Right kidney (tissue), 1 donor: ENCODE data around the gene DMGDH.

ENCODE experiments used
- DNase-seq: peaks from one replicate; pipeline ENCODE4 v3.0.0-alpha.2; 2016

Gene DMGDH

DNA sequence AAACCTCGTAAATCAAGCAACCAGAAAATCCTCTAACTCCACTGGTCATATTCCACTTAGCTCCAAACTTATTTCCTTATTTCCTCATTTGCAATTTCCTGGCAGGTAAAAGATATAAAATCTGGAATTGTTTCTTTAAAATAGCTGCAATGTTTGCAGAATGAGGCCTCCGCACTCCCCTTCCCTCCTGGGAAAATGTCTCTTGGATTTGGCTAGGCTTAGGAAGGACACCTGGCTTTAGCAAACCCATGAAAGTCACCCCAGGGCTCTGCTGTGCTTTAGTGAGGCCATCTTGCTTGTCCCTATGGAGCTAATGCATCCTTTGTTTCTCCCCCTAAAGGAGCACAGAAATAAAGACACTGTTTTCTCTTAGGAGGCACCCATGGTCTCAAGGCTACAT is 94.9 kb downstream of the DMGDH start:
- DNase-seq: no peak

DNA sequence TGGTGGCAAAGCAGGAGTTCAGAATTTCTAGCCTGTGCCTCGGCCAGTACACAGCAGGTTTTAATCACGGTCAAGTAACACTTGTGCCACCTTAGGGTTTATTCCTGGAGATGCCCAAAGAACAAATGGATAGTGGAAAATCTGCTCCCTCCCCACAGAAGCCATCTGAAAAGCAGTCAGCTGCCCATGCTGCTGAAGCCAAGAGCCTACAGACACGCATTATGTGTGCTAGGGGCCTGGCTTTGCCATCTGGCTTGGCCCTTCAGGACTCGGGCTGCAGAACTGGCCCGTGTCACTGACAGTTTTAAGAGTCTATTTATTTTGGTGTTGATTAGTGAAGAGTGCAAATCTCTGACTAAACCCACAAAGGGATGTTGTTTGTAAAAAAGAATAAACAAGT is 95.5 kb downstream of the DMGDH start:
- no peak for DNase-seq

DNA sequence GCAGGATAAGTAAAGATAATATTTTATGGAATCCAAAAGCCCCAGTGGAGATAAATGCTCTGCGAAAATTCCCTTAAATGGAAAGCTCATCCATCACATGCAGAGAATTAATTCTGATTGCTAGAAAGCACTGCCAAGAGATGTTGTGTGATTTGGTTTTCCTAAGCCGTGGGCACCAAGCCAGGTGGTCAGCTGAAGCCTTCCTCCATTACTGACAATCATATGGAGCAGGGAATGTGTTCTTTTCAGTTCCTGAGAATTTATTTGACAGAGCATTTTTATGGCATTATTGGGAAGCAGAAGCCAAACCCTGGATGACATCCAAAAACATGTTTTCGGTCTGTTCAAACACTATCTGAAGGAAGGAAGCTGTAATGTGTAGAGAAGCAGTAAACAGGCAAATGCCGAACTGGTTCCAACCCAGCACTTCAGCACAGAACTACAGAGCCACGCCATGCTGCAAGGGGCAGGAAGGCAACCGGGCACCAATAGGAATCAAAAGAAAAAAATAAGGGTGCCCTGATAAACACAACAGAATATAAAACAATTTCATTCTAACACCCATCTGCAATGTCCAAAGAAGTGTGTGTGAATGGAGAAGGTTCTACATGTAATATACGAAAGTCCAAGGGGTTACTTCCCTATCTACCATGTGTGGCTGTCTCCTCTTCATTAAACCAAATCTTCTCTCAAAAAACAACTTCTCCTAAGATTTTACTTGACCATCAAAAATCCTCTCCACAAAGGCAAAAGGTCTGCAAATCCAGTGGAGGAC is 96.6 kb downstream of the DMGDH start:
- peak; percentile 37 for DNase-seq

DNA sequence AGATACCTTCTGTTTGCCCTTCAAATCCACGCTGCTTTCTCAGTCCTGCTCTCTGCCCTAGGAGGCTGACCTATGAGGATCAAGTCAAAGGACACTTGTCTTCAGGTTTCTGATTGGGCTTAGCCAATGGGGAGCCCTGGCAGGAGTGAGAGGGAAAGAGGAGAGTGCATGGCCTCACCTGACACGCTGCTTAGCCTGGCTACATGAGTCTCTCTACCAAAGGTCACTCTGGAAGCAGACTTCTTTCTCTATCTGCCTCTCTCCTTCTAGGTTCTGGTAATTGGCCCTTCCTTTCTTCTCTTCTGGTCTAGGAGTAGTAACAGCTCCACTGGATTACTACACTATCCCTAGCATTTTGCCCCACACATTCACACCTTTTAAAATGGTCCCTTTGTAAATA is 97.5 kb downstream of the DMGDH start:
- DNase-seq: no peak

DNA sequence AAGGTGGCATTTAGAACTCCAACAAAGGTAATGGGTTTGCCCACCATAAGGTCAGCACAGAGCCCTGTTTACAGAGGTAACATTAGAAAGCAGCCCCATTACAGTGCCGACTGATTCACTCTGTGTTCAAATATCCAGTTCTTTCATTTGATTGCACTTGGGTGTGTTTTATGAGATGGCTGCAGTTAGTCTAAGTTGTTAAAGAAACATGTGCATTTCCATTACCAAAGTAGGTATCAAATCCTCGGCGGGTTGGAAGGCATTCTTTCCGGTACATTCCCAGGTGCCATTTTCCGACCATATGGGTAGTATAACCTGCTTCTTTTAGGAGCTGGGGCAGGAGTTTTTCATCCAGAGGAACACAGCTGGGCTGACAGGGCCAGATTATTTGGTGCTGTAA is 100.7 kb downstream of the DMGDH start:
- DNase-seq: no peak

DNA sequence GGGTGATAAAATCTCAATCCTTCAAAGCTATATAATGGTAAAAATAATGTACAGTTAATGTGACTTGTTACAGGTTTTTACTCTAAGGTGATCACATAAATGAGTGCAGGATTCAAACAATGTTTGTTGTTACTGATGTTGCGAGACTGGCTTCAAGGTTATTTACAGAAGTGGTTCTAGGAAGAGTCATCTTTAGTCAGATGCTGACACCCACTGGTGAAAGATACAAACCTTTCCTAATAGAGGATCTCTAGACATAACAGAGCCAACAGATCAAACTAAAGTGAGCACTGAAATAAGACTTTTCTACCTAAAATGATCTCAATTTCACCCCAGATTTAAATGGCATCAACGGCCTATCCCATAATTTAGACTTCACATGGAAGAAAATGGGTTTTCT is 104.6 kb downstream of the DMGDH start:
- no peak for DNase-seq

DNA sequence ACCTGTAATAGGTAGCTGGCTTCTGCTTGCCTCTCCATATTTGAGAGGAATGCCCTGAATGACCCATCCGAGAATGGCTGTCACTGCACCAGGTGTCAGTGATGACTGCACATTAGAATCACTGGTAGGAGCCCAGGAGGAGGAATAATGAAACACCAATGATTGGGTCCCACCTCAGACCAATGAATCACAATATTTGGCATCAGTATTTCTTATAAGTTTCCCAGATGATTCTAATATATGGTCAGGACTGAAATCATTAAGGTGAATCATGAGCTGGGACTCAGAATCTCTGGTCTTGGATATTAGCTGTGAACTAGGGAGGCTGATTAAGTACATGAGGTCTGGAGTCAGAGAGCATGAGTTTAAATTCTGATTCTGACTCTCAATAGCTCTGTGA is 107.7 kb downstream of the DMGDH start:
- DNase-seq: no peak

DNA sequence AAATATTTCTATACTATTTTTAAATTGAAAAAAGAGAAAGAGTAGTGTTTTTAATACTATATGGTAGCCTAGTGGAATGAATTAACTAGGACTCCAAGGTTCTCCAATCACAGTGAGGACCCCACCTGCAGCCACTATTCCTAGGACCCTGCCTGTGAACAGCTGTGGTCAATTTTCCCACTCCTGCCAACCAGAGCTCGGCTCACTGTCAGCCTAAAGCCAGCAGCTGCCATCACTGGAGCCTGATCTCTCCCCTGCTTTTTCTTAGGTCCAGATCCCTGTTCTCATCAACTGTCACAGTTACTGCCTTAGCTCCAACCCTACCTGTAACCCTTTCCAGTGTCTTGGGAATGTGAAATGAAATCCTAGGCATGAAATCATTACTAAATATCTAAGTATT is 109.7 kb downstream of the DMGDH start:
- no peak for DNase-seq

DNA sequence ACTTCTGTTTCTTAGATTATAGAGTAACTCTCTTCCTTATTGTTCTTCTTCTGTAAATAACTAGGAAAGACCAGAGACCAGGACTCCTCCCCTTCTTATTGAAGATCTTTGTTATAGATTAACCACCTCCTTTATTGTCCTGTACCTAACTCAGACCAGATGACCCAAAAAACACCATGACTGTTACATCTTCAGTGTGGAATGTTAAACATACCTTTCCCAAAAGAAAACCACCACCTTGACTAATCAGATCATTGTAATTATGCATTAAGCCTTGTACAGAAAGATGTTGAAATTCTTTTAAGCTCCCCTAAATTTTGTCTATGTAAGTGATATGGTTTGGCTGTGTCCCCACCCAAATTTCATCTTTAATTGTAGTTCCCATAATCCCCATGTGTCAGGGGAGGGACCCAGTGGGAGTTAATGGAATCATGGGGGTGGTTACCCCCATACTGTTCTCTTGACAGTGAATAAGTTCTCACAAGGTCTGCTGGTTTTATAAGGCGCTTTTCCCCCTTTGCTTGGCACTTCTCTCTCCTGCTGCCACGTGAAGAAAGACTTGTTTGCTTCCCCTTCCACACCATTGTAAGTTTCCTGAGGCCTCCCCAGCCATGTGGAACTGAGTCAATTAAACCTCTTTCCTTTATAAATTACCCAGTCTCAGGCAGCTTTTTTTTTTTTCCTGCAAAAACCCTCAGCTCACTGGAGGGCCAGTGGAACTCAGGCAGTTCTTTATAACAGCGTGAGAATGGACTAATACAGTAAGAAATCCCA is 110.6 kb downstream of the DMGDH start:
- no peak for DNase-seq

DNA sequence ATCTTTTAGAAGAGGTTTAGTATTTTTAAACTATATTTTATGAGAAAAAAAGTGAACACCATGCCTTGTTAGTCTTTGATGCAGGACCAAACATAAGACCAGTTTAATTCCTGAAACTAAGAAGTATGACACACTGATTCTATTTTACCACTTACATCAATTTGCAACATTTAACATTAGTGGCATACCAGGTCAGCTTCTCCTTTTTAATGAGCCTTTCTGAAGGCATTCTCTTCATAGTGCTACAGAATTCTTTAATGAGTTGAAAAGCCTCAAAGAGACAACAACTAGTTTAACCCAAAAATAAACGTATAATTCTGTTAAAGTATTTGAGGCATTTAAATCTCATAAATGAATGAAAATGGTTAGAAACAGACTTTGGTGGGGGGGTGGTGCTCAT is 112.6 kb downstream of the DMGDH start:
- no peak for DNase-seq

DNA sequence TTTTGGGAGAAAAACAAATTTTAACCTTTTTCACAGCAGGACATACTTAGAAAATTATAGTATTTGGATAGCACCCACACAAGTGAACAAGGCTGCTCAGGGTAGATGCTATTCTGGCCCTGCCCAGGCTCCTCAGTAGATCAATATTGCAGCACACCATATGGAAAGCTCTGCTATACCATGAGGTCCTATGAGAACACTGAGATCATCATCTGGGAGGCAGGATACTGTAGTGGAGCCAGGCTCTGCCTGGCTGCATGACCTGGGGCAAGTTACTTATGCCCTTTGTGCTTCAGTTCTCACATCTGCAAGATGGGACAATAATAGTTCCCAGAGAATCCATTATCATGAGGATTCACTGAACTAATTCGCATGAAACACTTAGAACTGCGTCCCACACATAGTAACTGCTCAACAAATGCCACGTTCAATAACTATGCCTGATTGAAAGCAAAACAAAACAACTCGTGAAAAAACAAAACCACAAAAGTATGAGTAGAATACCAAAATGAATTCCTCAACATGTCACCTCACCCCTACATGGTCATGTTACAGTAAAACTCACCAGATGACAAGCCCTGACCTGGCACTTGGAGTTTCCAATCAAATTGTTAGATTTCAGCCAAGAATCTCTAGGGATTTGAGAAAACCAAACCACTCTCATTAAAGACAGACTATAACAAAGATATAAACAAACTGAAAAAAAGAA is 116.2 kb downstream of the DMGDH start:
- no peak for DNase-seq
